ENCODE results near the gene OR52A1.
"Not testable (repeated sequence)": the region's sequence is repeated elsewhere in the genome, so short reads cannot be mapped to it uniquely, and the experiment has no call there.

Gene OR52A1

DNA sequence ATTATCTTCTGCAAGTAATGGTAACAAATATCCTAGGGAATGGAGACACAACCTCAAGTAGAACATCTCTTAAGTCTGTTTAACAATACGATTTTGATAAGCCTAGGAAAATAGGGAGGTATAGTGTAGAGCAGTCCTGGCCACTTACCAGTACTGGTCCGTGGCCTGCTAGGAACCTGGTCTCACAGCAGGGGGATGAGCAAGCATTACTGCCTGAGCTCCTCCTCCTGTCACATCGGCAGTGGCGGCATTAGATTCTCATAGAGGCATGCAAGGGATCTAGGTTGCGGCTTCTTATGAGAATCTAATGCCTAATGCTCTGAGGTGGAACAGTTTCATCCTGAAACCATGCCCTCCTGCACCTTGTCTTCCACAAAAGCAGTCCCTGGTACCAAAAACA, 41.5 kb upstream of the OR52A1 start:
- DNase-seq (ENCODE audit: low spot score) = no peak
- TF ChIP-seq, protein P1, sequence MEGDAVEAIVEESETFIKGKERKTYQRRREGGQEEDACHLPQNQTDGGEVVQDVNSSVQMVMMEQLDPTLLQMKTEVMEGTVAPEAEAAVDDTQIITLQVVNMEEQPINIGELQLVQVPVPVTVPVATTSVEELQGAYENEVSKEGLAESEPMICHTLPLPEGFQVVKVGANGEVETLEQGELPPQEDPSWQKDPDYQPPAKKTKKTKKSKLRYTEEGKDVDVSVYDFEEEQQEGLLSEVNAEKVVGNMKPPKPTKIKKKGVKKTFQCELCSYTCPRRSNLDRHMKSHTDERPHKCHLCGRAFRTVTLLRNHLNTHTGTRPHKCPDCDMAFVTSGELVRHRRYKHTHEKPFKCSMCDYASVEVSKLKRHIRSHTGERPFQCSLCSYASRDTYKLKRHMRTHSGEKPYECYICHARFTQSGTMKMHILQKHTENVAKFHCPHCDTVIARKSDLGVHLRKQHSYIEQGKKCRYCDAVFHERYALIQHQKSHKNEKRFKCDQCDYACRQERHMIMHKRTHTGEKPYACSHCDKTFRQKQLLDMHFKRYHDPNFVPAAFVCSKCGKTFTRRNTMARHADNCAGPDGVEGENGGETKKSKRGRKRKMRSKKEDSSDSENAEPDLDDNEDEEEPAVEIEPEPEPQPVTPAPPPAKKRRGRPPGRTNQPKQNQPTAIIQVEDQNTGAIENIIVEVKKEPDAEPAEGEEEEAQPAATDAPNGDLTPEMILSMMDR (conservative IDR thresholded peaks at IDR 0.05; ENCODE audit: low read depth) = no peak
- no peak overlapping the region for H3K27ac ChIP-seq
- ChIA-PET CTCF (no interaction called here), POLR2A (ENCODE audit: low non-redundant PET) (no interaction called here)

DNA sequence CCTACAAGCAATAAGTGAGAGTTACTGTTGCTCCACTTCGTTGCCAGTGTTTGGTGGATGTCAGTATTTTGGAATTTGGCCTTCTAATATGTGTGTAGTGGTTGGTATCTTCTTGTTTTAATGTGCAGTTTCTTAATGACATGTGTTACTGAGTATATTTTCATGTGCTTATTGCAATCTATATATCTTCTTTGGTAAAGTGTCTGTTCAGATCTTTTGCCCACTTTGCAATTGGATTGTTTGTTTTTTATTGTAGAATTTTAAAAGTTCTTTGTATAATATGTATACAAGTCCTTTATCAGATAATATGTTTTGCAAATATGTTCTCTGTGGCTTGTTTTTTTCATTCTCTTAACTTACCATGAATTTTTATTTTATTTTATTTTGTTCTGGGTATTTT, 38.2 kb upstream of the OR52A1 start:
- ChIA-PET POLR2A (ENCODE audit: low non-redundant PET) (no interaction called here), CTCF (no interaction called here)
- no peak for DNase-seq (ENCODE audit: low spot score)
- no peak overlapping the region for H3K27ac ChIP-seq
- TF ChIP-seq, protein P1 (conservative IDR thresholded peaks at IDR 0.05; ENCODE audit: low read depth) = no peak

DNA sequence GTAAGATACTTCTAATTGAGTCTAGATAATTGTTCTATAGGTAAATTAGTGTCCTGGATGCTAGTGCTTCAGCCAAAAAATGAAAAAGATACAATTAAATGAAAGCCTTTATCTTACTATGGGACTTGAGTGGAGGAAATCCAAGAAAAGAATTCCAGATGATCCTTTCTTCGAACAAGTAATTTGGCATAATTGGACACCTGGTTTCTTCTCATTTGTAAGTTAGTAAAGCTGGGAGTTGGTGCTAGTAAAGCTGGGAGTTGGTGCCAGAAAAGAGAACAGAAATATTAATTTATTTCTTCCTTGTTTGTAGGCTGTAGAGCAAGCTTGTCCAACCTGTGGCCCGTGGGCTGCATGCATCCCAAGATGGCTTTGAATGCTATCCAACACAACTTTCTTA, 33.6 kb upstream of the OR52A1 start:
- ChIA-PET POLR2A (ENCODE audit: low non-redundant PET) (no interaction called here), CTCF (no interaction called here)
- TF ChIP-seq, protein P1 (conservative IDR thresholded peaks at IDR 0.05; ENCODE audit: low read depth) = no peak
- no peak overlapping the region for H3K27ac ChIP-seq
- DNase-seq (ENCODE audit: low spot score) = no peak

DNA sequence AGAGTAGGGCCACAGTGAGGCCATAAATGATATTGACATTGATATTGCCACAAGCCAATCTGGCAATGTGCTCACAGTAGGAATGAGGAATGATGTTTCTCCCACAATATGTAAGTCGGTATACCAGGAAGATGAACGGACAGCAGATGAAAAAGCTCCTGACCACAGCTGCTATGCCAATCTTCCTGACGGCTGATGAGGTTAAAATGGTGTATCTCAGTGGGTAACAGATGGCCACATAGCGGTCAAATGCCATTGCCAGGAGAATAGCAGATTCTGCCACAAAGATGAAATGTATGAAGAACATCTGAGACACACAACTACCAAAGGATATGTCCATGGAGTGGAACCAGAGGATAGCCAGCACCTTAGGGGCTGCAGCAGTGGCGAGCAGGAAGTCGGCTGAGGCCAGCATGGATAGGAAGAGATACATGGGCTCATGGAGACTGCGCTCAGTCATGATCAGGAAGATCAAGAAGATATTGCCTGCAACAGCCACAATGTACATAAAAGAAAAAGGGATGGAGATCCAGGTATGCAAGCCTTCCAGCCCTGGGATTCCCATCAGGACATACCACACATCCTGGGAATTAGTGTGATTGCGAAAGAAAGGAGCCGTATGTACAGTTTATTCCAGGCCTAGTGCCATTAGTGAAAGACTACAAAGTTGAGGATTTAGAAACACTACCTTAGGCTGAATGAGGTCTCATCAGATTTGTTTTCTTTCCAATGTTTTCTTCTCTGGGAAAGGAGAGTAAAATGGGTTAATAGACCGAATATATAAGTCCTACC, 23.7 kb upstream of the OR52A1 start:
- DNase-seq (ENCODE audit: low spot score) = no peak
- ChIA-PET POLR2A (ENCODE audit: low non-redundant PET) (no interaction called here), CTCF (no interaction called here)
- H3K27ac ChIP-seq = no peak overlapping the region
- TF ChIP-seq, protein P1 (conservative IDR thresholded peaks at IDR 0.05; ENCODE audit: low read depth) = no peak

DNA sequence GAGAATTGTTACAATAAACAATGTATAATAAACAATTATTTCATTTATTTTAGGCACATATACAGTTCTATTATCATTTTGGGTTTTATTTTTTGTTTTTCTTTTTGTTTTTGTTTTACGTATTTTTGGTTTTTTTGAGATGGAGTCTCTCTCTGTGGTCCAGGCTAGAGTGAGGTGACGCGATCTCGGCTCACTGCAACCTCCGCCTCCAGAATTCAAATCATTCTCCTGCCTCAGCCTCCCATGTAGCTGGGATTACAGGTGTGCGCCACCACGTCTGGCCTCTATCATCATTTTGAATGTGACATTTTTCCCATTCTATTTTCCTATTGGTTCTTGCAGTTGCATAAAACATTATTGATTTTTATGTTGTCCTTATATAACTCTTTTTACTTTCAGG, 20.4 kb upstream of the OR52A1 start:
- no peak for DNase-seq (ENCODE audit: low spot score)
- H3K27ac ChIP-seq = no peak overlapping the region
- TF ChIP-seq, protein P1 (conservative IDR thresholded peaks at IDR 0.05; ENCODE audit: low read depth) = no peak
- POLR2A ChIA-PET (ENCODE audit: low non-redundant PET) = no interaction called here
- CTCF ChIA-PET = interaction anchor here (0.9 kb wide), 1 partner anchor 14 kb away, joined by 3 read pairs; no protein-coding TSS in a partner anchor

DNA sequence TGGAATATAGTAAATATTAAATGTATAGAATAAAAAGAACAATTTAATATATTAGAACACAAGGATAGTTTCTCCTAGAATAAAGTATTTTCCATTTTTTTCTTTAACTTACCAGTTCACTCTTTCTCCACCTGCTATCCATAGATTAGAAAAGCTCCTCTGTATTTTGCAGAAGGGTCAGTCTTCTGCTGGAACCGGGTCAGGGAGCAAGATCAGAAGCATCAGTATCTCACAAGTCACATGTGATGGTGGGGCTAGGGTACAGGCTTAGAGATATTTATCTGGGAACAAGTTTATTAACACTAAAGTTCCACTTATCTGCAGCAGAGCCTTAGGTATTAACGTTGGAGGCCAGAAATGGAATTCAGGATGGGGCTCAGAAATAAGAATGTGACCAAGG, 17.3 kb upstream of the OR52A1 start:
- ChIA-PET POLR2A (ENCODE audit: low non-redundant PET) (no interaction called here), CTCF (no interaction called here)
- no peak overlapping the region for H3K27ac ChIP-seq
- TF ChIP-seq, protein P1 (conservative IDR thresholded peaks at IDR 0.05; ENCODE audit: low read depth) = no peak
- DNase-seq (ENCODE audit: low spot score) = no peak

DNA sequence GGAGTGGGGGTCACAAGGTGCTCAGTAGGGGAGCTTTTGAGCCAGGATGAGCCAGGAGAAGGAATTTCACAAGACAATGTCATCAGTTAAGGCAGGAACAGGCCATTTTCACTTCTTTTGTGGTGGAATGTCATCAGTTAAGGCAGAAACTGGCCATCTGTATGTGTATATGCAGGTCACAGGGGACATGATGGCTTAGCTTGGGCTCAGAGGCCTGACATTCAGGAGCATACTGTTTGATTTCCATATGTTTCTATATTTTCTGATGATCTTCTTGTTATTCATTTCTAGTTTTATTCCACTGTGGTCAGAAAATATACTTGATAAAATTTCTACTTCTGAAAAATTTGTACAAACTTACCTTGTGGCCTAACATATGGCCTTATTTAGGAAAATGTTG, 11.3 kb upstream of the OR52A1 start:
- DNase-seq (ENCODE audit: low spot score); H3K27ac ChIP-seq; POLR2A ChIA-PET (ENCODE audit: low non-redundant PET); CTCF ChIA-PET: not testable (repeated sequence)

DNA sequence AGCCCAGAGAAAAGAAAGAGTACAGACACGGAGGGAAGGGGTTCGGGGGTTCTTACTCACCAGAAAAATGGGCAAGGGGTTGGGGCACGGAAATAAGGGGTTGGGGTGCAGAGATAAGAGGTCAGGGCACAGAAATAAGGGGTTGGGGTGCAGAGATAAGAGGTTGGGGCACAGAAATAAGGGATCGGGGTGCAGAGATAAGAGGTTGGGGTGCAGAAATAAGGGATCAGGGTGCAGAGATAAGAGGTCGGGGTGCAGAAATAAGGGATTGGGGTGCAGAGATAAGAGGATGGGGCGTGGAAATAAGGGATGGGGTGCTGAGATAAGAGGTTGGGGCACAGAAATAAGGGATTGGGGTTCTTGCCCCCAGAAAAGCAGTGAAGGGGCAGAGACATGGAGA, 10.2 kb upstream of the OR52A1 start:
- DNase-seq (ENCODE audit: low spot score); CTCF ChIA-PET; POLR2A ChIA-PET (ENCODE audit: low non-redundant PET); H3K27ac ChIP-seq: not testable (repeated sequence)

DNA sequence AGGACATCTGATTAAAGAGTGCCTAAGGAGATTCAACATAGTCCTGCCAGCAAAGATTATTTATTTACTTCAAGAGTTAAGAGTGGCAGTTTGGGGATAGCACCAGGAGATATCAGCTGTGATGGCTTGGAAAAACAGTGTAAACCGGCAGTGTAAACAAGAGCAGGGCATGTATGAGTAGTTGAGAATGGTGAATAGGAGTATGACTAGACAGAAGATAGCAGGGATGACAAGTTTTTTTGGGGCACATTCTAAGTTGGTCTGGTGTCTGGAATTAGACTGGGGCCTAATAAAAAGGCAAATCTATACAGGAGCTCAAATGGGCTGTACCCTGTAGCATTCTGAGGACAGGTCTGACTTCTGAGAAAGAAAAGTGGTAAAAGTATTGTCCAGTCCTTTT, 6.5 kb upstream of the OR52A1 start:
- CTCF ChIA-PET; H3K27ac ChIP-seq; DNase-seq (ENCODE audit: low spot score); POLR2A ChIA-PET (ENCODE audit: low non-redundant PET): not testable (repeated sequence)

DNA sequence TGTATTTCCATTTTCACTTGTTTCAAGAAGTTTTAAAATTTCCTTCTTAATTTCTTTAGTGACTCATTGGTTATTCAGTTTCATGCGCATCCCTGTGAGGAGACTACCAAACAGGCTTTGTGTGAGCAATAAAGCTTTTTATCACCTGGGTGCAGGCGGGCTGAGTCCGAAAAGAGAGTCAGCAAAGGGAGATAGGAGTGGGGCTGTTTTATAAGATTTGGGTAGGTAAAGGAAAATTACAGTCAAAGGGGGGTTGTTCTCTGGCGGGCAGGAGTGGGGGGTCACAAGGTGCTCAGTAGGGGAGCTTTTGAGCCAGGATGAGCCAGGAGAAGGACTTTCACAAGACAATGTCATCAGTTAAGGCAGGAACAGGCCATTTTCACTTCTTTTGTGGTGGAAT, 5.7 kb upstream of the OR52A1 start:
- H3K27ac ChIP-seq; DNase-seq (ENCODE audit: low spot score); CTCF ChIA-PET; POLR2A ChIA-PET (ENCODE audit: low non-redundant PET): not testable (repeated sequence)
